HG02973 (cell line): ENCODE results near the gene CDKN1C.

Experiments
- ATAC-seq: cut with Tn5 transposase; IDR thresholded peaks from one replicate; pipeline ENCODE4 v1.9.1; 2021; ENCODE audit warnings: moderate library complexity; ENCODE audit not compliant: unreplicated experiment

Gene CDKN1C

DNA sequence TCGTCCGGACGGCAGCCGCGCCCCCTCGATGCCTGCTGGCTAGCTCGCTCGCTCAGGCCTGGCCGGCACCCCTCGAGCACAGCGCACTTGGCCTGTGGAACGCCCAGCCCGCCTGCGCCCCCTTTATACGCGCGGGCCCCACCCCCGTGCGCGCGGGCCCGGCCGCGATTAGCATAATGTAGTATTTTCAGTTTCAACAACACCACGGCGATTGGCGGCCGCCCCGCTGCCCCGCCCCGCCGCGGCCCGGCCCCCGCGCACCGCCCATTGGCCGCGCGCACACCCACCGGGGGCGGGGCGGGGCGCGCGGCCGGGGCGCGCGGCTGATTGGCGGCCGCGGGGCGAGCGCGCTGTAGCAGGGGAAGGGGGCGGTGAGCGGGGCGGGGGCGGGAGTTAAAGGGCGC, at the start of gene CDKN1C:
TSS of gene CDKN1C (minus strand) at position 98 of the 404 bp plus-strand sequence. CDS start 319 bp downstream, outside the sequence.
- peak; percentile 70 for ATAC-seq

DNA sequence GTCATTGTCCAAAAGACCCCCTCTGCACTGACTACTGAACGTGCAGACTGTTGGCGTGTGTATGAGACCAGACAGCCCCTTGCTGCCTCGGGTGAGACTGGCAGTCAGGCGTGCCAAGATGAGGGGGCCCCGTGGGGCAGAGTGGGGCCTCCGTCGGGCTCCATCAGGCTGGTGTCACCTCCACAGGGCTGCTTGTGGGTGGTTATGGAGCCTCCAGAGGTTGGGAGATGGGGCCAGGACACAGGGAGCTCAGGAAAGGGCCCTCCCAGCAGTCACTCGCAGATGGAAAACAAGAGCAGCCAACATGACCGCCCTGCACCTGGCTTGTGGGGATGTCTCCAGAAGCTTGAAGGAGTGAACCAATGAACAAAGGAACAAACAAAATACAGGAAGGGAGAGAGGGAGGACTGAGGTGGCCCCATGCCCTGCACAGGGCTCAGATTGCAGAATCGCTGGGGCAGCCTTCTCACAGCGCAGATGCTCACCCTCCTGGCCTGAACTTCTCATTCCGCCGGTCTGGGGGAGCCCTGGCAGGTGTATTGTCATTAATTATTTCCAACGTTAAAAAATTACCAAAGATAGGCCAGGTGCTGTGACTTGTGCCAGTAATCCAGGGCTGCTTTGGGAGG, 49.1 kb upstream of the CDKN1C start:
- no peak for ATAC-seq

DNA sequence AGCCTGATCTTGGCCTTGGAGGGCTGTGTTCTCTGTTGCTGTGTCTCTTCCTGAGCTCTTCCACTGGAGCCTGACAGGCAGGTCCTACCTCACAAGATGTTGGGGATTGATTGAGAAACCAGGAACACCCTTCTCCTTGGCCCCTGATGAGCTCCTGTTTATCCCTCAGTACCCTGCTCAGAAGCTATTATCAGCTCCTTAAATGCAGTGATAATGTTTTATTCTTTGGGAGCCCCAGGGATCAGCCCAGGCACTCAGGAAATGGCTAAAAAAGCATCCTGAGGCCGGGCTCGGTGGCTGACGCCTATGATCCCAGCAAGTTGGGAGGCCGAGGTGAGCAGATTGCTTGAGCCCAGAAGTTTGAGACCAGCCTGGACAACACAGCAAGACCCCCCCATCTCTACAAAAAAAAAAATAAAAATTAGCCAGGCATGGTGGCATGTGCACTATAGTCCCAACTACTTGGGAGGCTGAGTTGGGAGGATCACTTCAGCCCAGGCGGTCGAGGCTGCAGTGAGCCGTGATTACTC, 48.5 kb upstream of the CDKN1C start:
- ATAC-seq = no peak

DNA sequence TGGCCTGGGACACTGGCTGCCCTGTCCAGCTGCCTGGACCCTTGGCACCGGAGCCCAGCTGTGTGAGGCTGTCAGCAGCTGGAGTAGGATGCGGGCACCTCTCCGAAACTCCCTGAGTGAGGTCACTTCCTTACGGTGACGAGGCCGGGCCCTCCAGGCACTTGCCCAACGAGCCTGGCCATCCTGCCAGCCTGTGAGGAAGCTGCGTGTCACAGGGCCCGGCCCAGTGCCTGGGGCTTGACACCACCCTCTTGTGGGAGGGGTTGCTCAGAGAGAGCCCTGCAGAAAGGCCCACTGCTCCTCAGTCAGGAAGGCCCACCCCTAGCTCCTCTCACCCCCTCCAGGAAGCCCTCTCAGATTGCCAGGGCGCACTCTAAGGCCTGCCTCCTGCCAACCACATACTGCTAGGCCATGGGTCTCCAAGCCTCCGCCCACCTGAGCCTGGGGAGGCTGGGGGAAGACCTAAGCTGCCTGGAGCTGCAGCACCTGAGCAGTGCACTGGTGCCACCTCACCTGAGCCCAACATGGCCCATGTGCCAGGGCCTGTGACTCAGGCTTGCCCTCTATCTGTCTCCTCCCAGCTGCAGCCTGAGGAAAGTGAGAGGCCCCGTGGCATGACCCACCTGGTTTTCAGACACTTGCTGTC, 47.9 kb upstream of the CDKN1C start:
- no peak for ATAC-seq

DNA sequence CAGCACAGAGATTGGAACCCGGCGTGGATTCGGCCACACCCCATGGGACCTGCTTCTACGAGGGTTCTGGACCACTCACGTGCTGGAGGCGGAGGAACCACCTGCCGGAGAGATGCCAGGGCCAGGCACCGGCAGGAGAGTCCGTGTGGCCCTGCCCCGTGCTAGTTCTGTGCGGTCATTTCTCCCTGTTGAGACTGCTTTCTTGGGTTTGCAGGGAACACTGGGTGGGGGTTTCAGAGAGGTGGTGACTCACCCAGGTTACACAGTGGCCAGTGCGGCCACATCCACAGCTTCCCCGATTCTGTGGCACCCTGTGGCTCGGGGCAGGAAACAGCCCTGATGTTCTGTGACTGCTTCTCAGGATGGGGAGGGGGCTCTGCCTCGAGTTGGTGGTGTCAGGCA, 47.3 kb upstream of the CDKN1C start:
- ATAC-seq = no peak

DNA sequence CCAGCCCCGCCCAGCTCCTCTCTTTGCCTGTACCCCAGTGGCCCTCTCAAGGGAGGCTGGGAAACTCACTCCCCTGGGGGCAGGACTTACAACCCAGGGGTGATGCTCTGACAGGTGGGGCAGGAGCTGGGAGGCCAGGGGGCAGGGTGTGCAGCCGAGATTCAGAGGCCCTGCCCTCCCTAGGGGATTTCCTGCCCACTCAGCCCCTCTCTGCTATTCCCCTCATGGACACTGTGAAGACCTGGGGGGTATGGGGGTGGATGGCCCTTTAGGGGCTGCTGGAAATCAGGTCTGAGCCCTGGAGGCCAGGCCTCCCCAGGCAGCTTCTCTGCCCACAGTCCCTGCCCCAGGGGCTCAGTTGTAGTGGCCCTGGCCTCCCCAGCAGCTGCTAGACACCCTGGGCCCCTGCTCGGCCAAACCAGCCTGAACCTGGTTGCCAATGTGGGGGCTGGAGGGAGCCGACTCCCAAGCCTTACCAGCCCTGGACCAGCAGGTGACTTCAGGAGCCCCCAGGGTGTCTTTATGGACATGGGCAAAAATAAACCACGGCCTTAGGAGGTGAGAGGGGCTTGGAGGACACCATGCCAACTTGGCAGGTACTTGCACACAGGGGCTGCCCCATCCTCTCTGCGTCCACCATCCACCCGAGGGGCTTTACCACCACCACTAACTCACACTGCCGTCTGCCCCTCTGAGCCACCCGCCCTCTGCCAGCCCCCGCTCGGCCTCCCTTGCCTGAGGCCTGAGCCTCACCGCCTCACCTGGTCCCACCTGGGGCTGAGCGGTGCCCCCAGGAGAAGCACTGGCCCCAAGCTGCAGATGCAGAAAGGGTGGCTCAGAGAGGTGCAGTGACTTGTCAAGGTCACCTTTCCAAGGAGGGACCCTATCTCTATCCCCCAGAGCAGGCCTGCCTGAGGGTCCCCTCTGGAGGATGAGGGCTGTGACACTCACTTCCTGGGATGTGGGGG, 46.5 kb upstream of the CDKN1C start:
- no peak for ATAC-seq

DNA sequence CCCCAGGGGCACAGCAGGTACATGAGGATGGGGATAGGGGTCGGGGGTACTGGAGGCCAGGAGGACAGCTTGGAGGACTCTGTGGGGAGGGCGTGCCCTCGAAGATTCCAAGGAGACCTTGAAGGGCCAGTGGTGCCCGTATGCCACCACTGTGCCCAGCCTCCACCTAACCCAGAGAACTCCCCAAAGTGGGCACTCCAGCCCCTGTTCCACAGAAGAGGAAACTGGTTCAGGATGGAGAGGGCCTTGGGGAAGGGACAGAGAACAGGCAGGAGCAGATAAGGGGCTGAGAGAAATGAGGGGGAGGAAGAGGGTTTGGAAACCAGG, 45.8 kb upstream of the CDKN1C start:
- ATAC-seq = no peak

DNA sequence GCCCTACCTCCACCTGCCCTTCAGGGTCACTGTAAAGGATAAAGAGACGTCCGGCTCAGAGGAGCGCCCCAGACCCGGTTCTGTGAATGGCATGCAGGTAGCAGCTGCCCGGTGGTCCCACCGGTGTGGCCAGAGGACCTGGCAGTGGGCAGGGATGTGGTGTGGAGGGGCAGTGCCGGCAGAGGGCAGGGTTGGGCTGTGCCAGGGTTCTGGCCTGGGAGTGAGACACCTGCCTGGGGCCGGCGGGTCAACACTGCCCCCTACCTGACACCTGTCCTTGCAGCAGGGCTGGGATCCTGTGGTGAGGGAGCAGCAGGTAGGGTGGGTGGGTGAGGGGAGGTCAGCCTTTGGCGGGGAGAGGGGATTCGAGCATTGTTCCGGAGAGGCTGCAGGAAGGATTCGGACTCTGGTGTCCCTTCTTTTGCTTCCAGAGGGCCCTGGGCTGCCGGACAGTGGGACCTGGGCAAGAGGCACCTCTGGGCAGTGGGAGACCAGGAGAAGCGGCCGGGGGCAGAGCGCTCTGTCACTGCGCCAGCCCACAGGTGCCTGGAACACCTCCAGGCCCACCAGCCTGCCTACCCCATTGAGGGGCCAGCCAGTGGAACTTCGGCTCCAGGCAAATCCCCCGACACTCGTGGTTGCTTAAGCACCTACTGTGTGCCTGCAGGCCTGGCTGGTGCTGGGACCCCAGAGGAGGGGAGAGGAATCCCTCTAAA, 45.3 kb upstream of the CDKN1C start:
- no peak for ATAC-seq

DNA sequence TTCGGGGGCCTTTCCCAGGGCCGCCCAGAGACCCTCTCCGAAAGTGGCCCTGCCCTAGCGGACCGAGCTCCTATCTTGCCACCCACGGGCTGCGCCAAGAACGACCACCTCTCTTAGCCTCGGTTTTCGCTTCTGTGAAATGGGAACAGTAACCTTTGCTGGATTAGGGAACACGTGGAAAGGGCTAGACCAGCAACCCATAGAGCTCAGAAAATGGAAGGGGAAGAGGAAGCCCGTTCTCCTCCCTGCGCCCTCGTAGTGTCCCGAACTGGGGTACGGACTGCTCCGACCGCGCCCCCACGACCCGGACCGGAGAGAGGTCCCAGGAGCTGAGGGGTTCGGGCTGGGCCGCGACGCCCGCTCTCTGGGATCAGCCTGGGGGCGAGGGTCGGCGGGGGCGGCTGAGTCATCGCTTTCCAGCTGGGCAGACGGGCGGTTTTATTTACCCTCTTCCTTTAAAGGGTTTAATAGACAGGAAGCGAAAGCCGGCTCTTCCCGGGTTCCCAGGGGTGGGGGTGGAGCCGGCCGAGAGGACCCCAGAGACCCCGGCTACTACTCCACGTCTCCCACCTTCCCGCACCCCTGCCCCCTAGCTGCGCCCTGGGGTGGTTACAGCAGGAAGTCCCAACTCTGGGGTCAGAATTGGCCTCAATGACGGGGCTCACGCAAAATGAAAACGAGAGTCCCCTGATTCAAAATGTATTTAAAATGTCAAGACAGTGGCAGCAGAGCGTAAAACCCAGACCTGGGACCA, 44.6 kb upstream of the CDKN1C start:
- no peak for ATAC-seq

DNA sequence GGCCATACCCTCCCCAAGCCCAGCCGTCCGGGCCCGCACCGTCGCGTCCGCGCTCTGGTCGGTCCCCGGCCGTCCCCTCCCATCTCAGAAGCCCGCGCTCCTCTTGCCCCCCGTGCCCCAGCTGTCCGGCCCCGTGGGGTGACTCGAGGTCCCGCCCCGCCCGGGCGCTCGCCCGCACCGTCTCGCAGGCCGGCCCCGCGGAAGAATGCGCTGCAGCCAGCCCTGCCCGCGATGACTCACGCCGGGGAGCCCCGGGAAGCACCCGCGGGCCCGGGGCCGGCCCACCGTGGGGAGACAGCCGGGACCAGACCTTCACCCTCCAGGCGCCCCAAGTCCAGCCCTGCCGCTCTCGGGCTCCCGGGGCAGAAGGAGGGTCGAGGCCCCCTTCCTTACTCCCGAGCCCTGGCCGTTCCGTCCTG, 44.0 kb upstream of the CDKN1C start:
- no peak for ATAC-seq

DNA sequence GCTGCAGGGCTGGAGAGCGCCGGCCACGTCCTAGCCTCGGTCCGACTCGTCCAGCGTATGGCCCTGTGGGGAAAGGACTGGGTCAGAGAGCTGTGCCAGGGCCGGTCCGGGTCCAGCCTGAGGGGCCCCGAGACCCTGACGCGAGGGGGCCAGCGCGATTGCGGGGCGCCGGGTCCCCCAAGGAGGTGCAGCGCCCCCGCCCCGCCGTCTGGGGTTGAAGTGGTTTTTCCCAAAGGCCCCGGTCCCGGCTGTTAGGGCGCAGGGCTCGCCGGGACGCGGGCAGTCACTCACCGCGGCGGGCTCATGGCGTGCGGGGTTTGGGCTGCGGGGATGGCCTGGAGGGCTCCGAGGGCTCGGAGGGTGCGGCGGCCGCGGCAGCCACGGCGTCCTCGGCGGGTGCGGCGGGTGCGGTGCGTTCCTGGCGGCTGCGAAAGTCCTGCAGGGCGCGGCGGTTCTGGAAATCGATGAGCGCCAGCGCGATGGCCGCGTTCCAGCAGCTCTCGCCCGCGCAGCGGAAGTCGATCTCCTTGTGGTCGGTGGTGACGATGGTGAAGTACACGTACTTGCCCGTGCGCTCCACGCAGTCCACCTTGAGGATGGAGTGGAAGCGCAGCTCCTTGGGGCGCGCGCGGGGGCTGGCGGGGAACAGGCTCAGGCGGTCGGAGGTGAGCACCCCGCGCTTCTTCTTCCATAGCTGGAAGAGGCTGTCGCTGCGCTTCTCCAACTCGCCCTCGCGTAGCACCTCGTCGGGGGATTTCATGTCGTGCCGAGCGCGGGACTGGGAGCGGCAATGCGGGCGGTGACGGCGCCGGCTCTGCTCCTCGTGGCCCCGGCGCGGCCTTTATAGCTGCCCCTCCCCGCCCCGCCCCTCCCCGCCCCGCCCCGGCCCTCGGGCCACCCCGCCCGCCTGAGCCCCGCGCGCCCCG, 43.3 kb upstream of the CDKN1C start, which contains the start of gene PHLDA2:
TSS of gene PHLDA2 (minus strand) at position 816 of the 926 bp plus-strand sequence. CDS start at position 760, 56 bp downstream.
- ATAC-seq = no peak

DNA sequence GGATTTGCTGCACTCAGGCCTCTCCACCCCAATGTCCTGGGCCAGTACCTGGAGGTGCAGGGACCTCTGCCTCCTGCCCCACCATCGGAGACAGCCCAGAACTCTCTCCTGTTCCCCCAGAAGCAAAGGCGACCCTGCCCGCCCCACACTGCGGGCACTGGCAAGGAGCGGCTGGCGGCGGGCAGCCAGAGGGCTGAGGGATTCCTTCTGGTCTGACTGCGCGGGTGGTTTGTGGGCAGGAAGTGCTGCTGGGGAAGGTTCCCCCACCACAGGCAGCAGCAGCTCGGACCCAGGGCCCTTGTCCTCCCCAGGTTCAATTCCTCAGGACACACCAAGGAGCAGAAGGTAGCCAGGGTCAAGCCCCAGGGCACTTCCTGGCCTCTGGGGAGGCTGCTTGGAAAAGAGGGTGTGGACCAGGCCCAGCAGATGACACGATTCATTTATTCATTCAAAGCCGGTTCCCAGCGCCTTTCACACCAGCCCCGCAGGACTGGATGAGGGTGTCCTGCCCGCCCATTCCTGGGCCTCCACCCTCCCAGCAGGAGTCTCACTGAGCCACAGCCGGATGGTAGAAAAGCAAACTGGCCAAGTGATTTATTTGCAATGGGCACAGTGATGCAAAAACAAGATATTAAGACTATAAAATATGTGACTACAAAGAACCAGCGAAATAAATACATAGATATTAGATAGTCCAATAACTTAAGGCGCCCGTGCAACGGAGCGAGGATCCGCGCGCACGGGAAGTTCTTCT, 42.5 kb upstream of the CDKN1C start:
- no peak for ATAC-seq

DNA sequence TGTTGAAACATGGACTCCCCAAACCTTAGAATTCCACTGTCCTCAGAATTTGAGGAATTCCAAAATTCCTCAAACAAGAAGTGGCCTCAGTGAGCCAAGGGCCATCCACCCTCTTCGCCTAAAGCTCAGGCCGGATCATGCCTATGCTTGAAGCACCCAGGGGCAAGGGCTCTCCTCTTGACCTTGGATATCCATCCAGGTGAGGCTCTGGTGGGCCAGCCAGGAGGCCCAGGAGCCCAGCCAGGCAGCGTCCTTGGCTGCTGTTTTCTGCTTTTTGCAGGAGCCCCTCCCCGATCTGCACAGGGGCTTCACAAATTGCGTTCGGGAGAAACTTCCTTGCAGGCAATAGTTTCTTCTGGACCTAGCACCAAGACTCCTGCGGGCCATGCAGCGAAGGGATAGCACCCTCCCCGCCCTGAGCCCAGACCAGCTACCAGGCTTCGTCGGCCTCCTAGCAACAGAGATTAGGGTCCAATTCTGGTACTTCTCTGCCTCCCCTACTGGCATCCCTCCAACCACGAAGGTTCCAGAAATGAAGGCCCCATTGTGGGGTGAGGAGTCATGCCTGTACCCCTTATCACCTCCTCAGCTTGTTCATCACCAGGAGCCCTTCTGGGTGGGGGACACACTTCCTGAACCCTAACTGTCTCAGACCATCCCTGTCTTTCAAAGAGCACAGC, 41.7 kb upstream of the CDKN1C start:
- ATAC-seq = no peak

DNA sequence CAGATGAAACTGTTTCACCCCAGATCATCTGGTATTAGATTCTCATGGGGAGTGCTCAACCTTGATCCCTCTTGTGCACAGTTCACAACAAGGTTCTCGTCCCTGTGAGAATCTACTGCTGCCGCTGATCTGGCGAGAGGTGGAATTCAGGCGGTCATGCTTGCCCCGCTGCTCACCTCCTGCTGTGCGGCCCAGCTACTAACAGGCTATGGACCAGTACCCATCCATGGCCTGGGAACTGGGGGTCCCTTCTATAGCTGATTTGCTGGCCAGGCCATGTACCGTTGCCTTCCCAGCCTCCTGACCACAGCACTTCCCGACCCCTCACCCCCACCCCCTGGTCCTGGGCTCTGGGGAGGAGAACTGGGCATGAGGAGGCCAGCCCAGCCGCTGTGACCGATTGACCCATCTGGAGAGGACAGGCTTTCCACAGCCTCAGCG, 41.1 kb upstream of the CDKN1C start:
- no peak for ATAC-seq

DNA sequence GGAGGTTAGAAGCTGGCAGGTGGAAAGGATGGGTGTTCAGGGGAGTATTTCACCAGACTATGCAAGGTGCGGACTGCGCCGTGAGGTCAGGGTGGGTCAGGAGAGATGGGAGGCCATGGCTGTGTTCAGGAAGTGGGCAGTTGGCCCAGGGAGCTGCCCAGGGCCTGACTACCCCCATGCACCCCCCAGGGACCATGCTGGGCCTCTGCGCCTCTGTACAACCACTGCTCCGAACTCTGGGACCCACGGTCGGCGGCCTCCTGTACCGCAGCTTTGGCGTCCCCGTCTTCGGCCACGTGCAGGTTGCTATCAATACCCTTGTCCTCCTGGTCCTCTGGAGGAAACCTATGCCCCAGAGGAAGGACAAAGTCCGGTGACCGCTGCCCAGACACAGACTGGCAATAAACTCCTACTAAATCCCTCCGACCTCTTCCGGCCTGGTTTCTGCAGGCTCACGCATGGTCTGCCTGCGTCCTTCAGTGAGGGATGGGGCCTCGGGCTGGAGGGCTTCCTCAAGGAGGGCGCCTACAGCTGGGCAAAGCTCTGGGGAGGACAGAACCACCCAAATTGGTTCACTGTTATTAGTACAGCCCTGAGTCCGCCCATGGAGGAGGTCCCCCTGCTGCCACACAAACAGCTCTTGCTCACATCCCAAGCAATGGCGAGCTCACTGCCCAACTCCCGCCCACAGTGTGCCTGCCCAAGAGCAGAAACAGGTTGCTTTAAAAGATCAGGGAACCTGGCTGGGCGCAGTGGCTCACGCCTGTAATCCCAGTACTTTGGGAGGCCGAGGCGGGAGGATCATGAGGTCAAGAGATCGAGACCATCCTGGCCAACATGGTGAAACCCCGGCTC, 39.5 kb upstream of the CDKN1C start:
- ATAC-seq = no peak

DNA sequence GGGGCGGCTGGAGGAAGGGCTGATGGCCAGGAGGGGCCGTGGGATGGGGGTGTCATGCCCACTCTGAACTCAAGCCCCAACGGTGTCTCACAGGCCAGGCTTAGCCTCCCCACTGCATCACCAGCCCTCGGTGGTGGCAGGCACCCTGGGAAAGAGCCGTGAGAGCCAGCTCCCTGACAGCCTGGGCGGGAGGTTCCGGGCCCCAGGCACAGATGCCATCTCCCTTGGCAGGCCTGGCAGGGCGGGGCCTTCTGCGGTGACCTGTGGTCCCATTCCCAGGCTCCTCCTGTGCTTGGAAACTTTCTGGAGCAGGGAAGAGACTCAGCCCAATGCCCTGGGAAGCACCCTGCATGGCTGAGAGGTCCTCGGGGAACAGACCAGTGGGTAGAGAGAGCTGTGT, 38.8 kb upstream of the CDKN1C start:
- no peak for ATAC-seq
